Esophagus (tissue), 2 donors: ENCODE data around the gene CHST9. TPM values are rescaled to one million over a fixed set of nuclear protein-coding genes. Genes with fewer than 3 reads are reported as not detected.

Source experiments
- H3K27ac ChIP-seq, 2 donors: one replicate each; pipeline ENCODE4 v1.5.1; 2013; ENCODE audit warnings: low read depth in 2 of 2, mild to moderate bottlenecking in 2 of 2, inconsistent platforms in 1 of 2, low read length in 1 of 2, moderate library complexity in 1 of 2
- H3K27me3 ChIP-seq, 2 donors: one replicate each; pipeline ENCODE4 v1.6.1; 2013; ENCODE audit warnings: low read length in 2 of 2, control low read depth in 1 of 2, mild to moderate bottlenecking in 1 of 2; ENCODE audit not compliant: insufficient read depth in 2 of 2, control insufficient read depth in 1 of 2
- H3K36me3 ChIP-seq, 2 donors: one replicate each; pipeline ENCODE4 v1.6.1; 2013; ENCODE audit warnings: low read length in 1 of 2; ENCODE audit not compliant: control insufficient read depth in 2 of 2, insufficient read depth in 2 of 2
- H3K4me1 ChIP-seq, 2 donors: one replicate each; pipeline ENCODE4 v1.6.1; 2013; ENCODE audit warnings: low read length in 1 of 2; ENCODE audit not compliant: control insufficient read depth in 2 of 2, insufficient read depth in 2 of 2
- H3K4me3 ChIP-seq, 2 donors: one replicate each; pipeline ENCODE4 v1.5.1; 2013; ENCODE audit warnings: low read length in 2 of 2, mild to moderate bottlenecking in 2 of 2, low read depth in 1 of 2, moderate library complexity in 1 of 2
- H3K9me3 ChIP-seq, 2 donors: one replicate each; pipeline ENCODE4 v1.6.1; 2013; ENCODE audit warnings: mild to moderate bottlenecking in 2 of 2, low read depth in 1 of 2, low read length in 1 of 2, moderate library complexity in 1 of 2; ENCODE audit not compliant: control insufficient read depth in 2 of 2, insufficient read depth in 1 of 2
- WGBS, 2 donors: extraction: QIAGEN DNeasy Blood & Tissue Kit; methylation state at CpG; one replicate each; pipeline ENCODE4 v1.1.7; 2013; 5-methylcytosine and 5-hydroxymethylcytosine counted together
- polyA plus RNA-seq, 2 donors: library from polyadenylated mRNA; stranded (reverse); fragments of 200-250 nt; gene quantifications; one replicate each; pipeline ENCODE4 v1.2.3, GENCODE V29; 2013
- donor health status: healthy with polysubstance abuse.
- donor health status: Bipolar disorder and iron deficiency.

CHST9 gene
- polyA plus RNA-seq, 2 donors, result 0.26 to 0.27 TPM

DNA sequence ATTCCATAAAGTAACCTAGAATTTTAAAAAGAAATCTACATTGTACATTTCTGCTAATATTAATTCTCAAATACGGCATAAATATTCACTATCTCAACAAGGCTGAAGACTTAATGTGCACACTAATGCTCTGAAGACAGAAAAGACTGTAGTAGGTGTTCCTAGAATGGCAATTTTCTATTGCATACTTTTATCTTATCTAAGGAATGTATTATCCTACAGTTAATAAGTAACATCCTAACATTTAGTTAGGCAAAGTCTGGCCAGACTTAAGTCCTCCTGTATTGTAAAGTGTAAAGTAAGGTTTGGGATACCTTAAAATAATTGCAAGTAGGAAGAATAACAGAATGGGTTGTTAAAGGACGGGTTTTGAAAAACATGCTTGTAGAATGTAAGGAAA, 42.2 kb downstream of the CHST9 start:
- Histone ChIP-seq H3K9me3 (no peaks in the 10 kb centered on the region), H3K27me3 (no peaks in the 10 kb centered on the region), H3K4me1 (no peaks in the 10 kb centered on the region), H3K27ac (no peak overlapping the region), H3K36me3 (no peaks in the 10 kb centered on the region), H3K4me3 (no peak overlapping the region)
- WGBS, 2 donors, result 80 to 84% methylated on average over 2 of the region's 2 CpGs

DNA sequence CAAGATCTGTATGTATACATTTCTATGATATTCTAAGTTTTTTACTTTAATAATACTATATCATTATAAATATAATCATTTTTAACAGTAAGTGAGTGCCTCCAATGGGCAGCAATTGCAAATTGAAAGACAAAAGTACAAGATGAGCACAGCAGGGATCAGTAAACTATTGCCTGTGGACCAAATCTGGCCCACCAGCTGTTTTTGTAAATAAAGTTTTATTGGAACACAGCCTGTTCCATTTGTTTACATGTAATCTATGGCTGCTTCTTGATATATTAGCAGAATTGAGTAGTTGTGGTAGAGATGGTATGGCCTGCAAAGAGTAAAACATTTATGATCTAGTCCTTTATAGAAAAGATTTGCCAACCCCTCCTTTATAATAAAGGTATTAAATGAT, 43.2 kb downstream of the CHST9 start:
- H3K27ac ChIP-seq, result no peak overlapping the region
- no peak overlapping the region for H3K4me3 ChIP-seq
- no peaks in the 10 kb centered on the region for H3K27me3 ChIP-seq
- H3K4me1 ChIP-seq, result no peaks in the 10 kb centered on the region
- H3K36me3 ChIP-seq, result no peaks in the 10 kb centered on the region
- H3K9me3 ChIP-seq, result no peaks in the 10 kb centered on the region

DNA sequence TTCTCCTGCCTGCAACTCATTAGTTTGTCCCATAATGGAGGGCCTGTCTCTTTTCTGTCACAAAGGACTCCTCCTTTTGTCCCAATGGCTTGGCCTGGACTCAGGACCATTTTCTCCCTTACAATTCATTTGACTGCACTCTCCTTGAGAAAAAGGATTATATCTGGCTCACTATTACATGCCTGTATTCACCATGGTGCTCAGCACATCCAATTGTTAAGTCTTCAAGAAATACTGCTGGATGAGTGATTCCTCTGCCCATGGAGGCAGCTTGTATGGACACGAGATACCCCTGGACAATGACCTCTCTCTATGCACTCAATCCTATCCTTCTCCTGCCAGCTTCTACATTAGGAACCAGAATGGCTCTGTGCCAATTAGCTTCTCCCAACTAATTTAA, 47.0 kb downstream of the CHST9 start:
- no peaks in the 10 kb centered on the region for H3K27me3 ChIP-seq
- H3K36me3 ChIP-seq, result no peaks in the 10 kb centered on the region
- no peaks in the 10 kb centered on the region for H3K4me1 ChIP-seq
- WGBS, 2 donors, result 56 to 63% methylated on average over 1 of the region's 1 CpG
- no peaks in the 10 kb centered on the region for H3K9me3 ChIP-seq
- H3K27ac ChIP-seq, result no peak overlapping the region
- no peak overlapping the region for H3K4me3 ChIP-seq

DNA sequence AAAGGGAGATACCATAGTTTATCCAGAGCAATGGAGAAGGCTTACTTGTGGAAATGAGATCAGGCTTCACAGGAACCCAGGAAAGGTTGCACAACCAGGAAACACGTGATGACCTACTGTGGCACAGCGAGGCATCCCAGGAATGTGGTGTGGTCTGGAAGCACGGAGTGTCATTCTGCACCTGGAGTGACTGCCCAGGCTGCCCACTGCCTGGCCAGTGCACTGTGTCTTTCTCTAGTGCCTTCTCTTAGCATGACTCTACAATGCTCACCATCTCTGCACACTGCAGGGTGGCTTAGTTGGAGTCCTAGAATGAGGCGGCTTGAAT, 48.9 kb downstream of the CHST9 start:
- Histone ChIP-seq H3K9me3 (no peaks in the 10 kb centered on the region), H3K27me3 (no peaks in the 10 kb centered on the region), H3K27ac (no peak overlapping the region), H3K4me3 (no peak overlapping the region), H3K36me3 (no peaks in the 10 kb centered on the region), H3K4me1 (no peaks in the 10 kb centered on the region)
- 69 to 75% methylated on average over 4 of the region's 4 CpGs for WGBS, 2 donors

DNA sequence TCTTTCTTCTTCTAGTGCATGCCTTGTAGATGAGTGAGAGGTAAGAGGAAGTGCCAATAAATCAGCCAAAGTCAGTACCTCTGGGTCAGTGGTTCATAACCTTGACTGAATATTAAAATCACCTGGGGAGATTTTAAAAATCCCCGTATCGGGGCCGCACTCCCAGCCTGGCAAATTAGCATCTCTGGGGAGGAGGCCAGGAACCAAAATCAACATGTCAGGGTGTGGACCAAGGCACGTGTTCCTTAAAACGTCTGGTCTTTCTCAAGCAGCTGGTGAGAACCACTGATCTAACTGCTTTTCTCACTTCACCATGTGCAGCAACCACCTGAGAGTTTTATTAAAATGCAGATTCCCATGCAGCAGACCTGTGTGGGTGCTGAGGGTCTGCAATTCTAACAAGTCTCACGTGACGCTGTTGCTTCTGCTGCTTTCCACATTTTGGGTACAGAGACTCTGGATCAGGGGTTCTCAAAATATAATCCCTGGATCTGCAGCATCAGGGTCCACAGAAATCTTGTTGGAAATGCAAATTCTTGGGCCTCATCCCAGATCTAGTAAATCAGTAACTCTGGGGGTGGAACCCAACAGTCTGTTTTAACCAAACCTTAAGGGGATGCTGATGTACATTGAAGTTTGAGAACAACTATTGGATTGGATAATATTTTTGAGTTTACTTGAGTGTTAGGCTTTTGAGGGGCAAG, 49.5 kb downstream of the CHST9 start:
- 55 to 65% methylated on average over 7 of the region's 7 CpGs for WGBS, 2 donors
- no peaks in the 10 kb centered on the region for H3K9me3 ChIP-seq

DNA sequence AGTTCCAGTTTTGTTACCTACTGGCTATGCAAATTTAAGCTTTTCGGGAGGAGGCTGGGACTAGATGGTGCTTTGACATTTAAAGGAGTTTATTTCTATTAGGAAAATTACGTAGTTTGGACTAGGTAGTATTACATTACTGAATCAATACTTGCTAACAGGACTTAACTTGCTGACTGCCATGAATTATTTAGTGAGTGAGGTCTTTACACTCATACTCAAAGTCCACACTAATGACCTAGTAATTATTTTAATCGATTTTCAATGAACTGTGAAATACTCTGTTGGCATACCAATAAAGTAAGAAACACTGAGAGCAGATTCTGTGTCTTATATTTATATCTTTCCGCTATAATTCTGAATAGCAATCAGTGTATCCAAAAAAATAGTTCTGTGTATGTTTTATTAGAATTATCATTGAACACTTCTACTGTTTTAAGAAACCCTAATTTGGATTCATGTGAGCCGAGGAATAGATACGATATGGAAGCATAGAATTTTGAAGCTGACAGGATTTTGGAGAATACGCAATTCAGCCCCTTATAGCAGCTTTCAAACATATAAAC, 55.0 kb downstream of the CHST9 start:
- H3K27me3 ChIP-seq, result no peaks in the 10 kb centered on the region
- H3K4me3 ChIP-seq, result no peak overlapping the region
- no peak overlapping the region for H3K27ac ChIP-seq
- H3K36me3 ChIP-seq, result no peaks in the 10 kb centered on the region
- 81 to 82% methylated on average over 7 of the region's 7 CpGs for WGBS, 2 donors
- H3K9me3 ChIP-seq, result no peaks in the 10 kb centered on the region
- H3K4me1 ChIP-seq, result no peaks in the 10 kb centered on the region

More for the DNA sequence above, 49.5 kb downstream of the CHST9 start:
- no peaks in the 10 kb centered on the region for H3K36me3 ChIP-seq
- no peak overlapping the region for H3K4me3 ChIP-seq
- no peak overlapping the region for H3K27ac ChIP-seq
- H3K27me3 ChIP-seq, result no peaks in the 10 kb centered on the region
- no peaks in the 10 kb centered on the region for H3K4me1 ChIP-seq

DNA sequence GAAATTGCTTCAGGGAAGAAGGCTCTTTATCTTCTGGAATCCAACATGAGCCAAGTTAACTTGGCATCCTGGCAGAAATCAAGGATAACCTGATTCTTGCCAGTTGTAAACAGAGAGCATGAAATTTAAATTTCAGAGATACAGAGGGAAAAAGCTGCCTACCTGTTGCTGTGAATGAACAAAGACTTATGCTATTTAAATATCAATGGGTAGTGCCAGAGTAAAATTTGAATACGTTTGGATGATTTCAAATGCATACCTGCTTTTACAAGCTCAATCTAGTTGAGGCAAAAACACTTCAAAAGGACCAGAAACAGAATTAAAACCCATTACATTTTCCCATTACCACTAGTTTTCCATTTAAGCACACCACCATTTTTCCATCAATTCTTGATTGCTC, 60.9 kb downstream of the CHST9 start:
- Histone ChIP-seq H3K4me3 (no peak overlapping the region), H3K27ac (no peak overlapping the region), H3K4me1 (no peaks in the 10 kb centered on the region), H3K27me3 (no peaks in the 10 kb centered on the region), H3K36me3 (no peaks in the 10 kb centered on the region), H3K9me3 (no peaks in the 10 kb centered on the region)
- WGBS, 2 donors, result 24 to 30% methylated on average over 1 of the region's 1 CpG

DNA sequence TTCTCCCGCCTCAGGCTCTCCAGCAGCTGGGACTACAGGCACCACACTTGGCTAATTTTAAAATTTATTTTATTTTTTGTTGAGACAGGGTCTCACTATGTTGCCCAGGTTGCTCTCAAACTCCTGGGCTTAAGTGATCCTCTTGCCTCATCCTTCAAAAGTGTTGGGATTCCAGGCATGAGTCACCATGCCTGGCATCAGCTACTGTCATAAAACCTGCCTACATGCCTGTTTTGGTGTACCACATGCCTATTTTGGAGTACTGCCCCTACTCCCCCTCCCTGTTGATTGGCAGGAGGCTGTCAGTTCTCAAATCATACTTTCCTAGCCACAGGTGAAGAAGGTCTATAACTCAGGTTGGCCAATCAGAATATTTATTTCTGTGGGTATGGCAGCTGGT, 64.0 kb downstream of the CHST9 start:
- no peaks in the 10 kb centered on the region for H3K27me3 ChIP-seq
- no peaks in the 10 kb centered on the region for H3K36me3 ChIP-seq
- WGBS, 2 donors, result 90 to 96% methylated on average over 1 of the region's 1 CpG

DNA sequence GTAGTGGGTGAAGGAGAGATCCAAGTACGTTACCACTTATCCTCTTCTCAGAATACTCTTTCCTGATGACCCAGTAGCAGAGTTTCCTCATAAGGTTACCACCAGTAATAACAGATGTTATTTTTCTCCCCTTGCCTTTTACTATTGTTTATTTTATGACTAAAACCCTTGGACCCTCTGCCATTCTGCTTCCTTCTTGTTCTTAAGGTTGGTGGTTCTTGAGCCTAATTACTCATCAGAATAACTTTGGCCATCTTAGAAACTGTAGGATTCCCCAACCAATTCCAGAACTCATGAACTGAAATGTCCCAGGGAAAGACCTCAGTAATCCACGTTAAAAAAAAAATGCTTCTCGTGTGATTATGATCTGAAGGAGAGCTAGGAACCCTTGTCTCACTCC, 64.9 kb downstream of the CHST9 start:
- Histone ChIP-seq H3K4me3 (no peak overlapping the region), H3K9me3 (no peaks in the 10 kb centered on the region), H3K27ac (no peak overlapping the region), H3K36me3 (no peaks in the 10 kb centered on the region), H3K27me3 (no peaks in the 10 kb centered on the region), H3K4me1 (no peaks in the 10 kb centered on the region)
- 79 to 84% methylated on average over 3 of the region's 3 CpGs for WGBS, 2 donors

More for the DNA sequence above, 64.0 kb downstream of the CHST9 start:
- H3K4me3 ChIP-seq, result no peak overlapping the region
- no peak overlapping the region for H3K27ac ChIP-seq
- H3K4me1 ChIP-seq, result no peaks in the 10 kb centered on the region
- no peaks in the 10 kb centered on the region for H3K9me3 ChIP-seq

DNA sequence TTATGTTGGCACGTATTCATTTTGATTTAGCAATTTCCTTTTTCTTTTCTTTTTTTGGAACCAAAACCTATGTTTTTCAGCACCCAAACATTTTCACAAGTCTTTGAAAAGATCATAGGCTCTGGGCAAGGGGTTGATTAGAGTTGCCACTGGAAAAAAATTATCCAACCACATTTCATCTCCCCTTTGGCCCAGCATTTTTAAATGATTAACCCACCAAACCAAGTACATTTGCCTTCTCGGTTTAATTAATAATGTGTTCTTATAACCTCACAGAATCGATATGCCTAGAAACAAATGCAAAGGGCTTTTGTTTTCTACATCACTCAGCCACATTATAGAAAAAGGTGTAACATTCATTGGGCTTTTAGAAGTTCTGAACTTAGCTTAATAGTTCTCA, 66.1 kb downstream of the CHST9 start:
- Histone ChIP-seq H3K9me3 (no peaks in the 10 kb centered on the region), H3K4me1 (no peaks in the 10 kb centered on the region), H3K27ac (no peak overlapping the region), H3K4me3 (no peak overlapping the region), H3K27me3 (no peaks in the 10 kb centered on the region), H3K36me3 (no peaks in the 10 kb centered on the region)
- 78 to 80% methylated on average over 3 of the region's 3 CpGs for WGBS, 2 donors
